GM12875 (cell line): ENCODE measurements around the gene COQ10A.

Experiments
- H3K4me3 ChIP-seq: one replicate; pipeline ENCODE4 v1.5.1; 2011; ENCODE audit warnings: low read depth, low read length, control low read depth
- TF ChIP-seq, protein P1 (sequence below): IDR thresholded peaks from 2 replicates; pipeline ENCODE4 v1.5.1; 2011; ENCODE audit warnings: low read depth, mild to moderate bottlenecking, control low read depth, inconsistent platforms, low read length, moderate library complexity, borderline replicate concordance; ENCODE audit not compliant: insufficient read depth

Gene COQ10A

DNA sequence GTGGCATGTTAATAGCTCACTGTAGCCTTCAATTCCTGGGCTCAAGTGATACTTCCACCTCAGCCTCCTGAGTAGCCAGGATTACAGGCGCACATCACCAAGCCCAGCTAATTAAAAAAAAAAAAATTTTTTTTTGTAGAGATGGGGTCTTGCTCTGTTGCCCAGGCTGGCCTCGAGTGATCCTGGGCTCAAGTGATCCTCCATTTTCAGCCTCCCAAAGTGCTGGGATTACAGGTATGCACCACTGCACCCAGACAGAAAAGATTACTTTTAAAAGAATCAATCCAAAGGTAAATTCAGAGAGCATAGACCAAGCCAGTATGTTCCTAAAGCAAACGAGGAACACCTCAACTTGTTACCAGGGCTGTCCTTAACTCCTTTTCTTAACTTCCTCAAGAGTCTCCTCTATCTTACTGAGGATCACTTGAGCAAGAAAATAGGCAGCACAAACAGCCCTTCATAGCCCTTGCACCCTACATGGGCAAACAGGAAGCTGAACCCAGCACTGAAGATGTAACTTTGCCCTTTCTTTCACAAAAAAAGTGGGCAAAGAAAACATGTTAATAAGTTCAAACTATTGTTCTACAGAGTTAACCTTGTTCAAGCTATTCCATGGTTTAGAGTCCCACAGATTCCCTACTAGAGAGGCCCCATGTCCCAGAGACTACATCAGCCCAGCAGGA lies 22.1 kb downstream of the COQ10A start:
- TF ChIP-seq, protein P1, sequence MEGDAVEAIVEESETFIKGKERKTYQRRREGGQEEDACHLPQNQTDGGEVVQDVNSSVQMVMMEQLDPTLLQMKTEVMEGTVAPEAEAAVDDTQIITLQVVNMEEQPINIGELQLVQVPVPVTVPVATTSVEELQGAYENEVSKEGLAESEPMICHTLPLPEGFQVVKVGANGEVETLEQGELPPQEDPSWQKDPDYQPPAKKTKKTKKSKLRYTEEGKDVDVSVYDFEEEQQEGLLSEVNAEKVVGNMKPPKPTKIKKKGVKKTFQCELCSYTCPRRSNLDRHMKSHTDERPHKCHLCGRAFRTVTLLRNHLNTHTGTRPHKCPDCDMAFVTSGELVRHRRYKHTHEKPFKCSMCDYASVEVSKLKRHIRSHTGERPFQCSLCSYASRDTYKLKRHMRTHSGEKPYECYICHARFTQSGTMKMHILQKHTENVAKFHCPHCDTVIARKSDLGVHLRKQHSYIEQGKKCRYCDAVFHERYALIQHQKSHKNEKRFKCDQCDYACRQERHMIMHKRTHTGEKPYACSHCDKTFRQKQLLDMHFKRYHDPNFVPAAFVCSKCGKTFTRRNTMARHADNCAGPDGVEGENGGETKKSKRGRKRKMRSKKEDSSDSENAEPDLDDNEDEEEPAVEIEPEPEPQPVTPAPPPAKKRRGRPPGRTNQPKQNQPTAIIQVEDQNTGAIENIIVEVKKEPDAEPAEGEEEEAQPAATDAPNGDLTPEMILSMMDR: no peak
- H3K4me3 ChIP-seq: no peak overlapping the region

DNA sequence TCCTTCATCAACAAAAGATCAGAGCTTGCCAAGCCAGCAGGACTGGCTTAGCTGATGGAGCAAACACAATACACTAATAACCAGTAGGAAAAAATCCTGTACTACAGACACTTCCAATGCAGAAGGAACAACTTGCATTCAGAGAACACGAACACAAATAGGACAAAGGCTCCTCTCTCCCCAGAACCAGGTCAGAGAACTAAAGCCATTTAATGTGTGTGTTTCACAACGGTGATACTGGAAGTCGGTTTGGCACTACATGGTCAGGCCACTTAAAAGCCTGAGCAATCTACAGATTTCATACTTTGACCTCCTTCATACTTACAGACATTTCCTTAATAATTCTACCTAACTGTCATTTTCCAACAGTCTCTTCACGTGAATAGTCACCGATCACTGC lies 27.1 kb downstream of the COQ10A start:
- no peak overlapping the region for H3K4me3 ChIP-seq
- TF ChIP-seq, protein P1: no peak

DNA sequence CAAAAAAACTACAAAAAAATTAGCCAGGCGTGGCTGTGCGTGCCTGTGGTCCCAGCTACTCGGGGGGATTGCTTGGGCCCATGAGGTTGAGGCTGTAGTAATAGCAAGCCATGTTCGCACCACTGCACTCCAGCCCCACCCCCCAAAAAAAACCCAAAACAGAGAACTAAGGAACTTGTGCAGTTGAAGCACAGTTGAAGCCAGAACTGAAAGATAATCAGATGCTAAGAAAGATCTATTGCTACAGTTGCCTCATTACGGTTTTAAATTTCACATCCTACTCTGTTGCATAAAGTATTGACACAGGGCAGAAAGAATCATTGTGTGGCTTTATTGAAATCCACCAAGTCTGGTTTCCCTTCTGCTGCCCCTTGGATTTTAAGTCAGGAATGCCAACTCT lies 29.6 kb downstream of the COQ10A start:
- TF ChIP-seq, protein P1: no peak
- H3K4me3 ChIP-seq: no peak overlapping the region

DNA sequence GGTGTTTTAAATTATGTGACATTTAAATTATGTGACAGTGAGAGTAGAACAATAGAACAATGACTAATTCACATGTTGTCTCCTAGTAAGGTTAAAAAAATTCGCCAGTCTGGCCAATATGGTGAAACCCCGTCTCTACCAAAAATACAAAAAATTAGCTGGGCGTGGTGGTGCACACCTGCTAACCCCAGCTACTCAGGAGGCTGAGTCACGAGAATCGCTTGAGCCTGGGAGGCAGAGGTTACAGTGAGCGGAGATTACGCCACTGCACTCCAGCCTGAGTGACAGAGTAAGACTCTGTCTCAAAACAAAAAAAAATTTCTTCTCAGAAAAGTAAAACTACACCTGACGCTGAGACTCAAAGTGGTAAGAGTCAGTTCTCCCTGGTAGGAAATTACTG lies 30.7 kb downstream of the COQ10A start:
- H3K4me3 ChIP-seq: no peak overlapping the region
- TF ChIP-seq, protein P1: no peak

DNA sequence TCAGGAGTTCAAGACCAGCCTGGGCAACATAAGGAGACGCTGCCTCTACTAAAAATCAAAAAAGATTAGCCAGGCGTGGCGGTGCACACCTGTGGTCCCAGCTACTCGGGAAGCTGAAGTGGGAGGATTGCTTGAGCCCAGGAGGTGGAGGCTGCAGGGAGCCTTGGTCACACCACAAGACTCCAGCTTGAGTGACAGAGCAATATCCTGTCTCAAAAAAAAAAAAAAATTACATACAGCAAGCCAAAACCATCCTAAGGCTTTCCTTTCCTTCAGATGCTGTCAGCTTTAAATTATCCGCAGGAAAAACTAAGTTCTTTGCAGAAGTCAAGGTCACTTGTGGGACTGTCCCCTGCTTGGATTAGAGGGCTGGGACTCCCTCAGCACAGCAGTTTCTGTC lies 32.1 kb downstream of the COQ10A start:
- TF ChIP-seq, protein P1: no peak
- peak overlapping the region; percentile 78 for H3K4me3 ChIP-seq

DNA sequence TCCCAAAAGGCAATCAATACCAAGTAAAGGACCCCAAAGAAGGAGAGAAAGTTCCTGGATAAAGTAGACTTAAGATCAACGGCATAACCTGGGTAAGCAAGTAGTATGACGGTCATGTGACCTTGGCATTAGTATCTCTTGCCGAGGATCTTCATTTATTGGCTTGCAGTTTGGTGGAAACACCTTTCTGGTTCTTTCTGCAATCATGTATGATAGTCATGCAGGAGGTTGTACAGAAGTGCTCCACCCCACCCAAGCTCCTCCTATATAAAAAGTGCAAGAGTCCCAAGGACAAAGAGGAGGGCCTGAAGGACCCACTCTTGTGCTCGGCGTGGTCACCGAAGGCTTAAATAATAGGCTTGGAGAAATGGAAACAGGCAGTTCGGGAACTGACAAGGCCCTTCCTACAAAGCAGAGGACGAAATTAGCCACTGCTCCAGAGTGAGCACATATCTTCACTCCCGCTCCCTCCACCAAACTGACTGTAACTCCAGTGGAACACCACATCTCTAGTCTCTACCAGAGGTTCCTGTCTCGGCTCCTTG lies 32.6 kb downstream of the COQ10A start:
- H3K4me3 ChIP-seq: peak overlapping the region; percentile 78
- TF ChIP-seq, protein P1: no peak
